ENCODE results near the gene ANKRD10. TPM values are rescaled to one million over a fixed set of nuclear protein-coding genes. Genes with fewer than 3 reads are reported as not detected.

The ANKRD10 gene
- total RNA-seq, 1 donor from 2014 or later: 212 TPM

- Histone ChIP-seq H3K27ac (no peak overlapping the region), H3K27me3 (no peaks in the 10 kb centered on the region), H3K4me1 (no peaks in the 10 kb centered on the region), H3K9ac (no peak overlapping the region), H3K9me3 (ENCODE audit: low read depth) (no peaks in the 10 kb centered on the region), H3K36me3 (no peaks in the 10 kb centered on the region), H2AFZ (replicated peaks) (no peak overlapping the region), H3K4me3 (no peak overlapping the region), H3K4me2 (no peak overlapping the region), H3F3A (ENCODE audit: low read depth) (no peaks in the 10 kb centered on the region), H3K79me2 (ENCODE audit: low read depth) (no peaks in the 10 kb centered on the region), H4K20me1 (ENCODE audit: low read depth) (no peaks in the 10 kb centered on the region)
- Mint-ChIP-seq H3K36me3 (no peaks in the 10 kb centered on the region), H3K27ac (no peak overlapping the region), H3K4me1 (no peaks in the 10 kb centered on the region), H3K9me3 (peaks cover 7% of the 10 kb centered on the region), H3K27me3 (ENCODE audit: insufficient read depth, low read depth) (no peaks in the 10 kb centered on the region), H3K4me3 (no peak overlapping the region)
- DNase-seq (ENCODE audit: low spot score): no peak
- TF ChIP-seq EZH2phosphoT487 (IDR thresholded peaks at IDR 0.05) (no peak), CTCF (IDR thresholded peaks at IDR 0.05) (no peak), EZH2 (IDR thresholded peaks at IDR 0.05) (no peak)
Observed at GRCh38 chr13:110841846-110842245, 73.0 kb downstream of the ANKRD10 start.

- Mint-ChIP-seq H3K4me1 (no peaks in the 10 kb centered on the region), H3K9me3 (peaks cover 7% of the 10 kb centered on the region), H3K27me3 (ENCODE audit: insufficient read depth, low read depth) (no peaks in the 10 kb centered on the region), H3K27ac (no peak overlapping the region), H3K36me3 (no peaks in the 10 kb centered on the region), H3K4me3 (no peak overlapping the region)
- Histone ChIP-seq H3F3A (ENCODE audit: low read depth) (no peaks in the 10 kb centered on the region), H3K36me3 (no peaks in the 10 kb centered on the region), H3K79me2 (ENCODE audit: low read depth) (no peaks in the 10 kb centered on the region), H4K20me1 (ENCODE audit: low read depth) (no peaks in the 10 kb centered on the region), H3K27me3 (no peaks in the 10 kb centered on the region), H3K9ac (no peak overlapping the region), H3K27ac (no peak overlapping the region), H3K9me3 (ENCODE audit: low read depth) (no peaks in the 10 kb centered on the region), H3K4me2 (no peak overlapping the region), H3K4me1 (no peaks in the 10 kb centered on the region), H2AFZ (replicated peaks) (no peak overlapping the region), H3K4me3 (no peak overlapping the region)
- no peak for DNase-seq (ENCODE audit: low spot score)
- TF ChIP-seq EZH2 (IDR thresholded peaks at IDR 0.05) (no peak), CTCF (IDR thresholded peaks at IDR 0.05) (no peak), EZH2phosphoT487 (IDR thresholded peaks at IDR 0.05) (no peak)
Observed at GRCh38 chr13:110841406-110841805, 73.5 kb downstream of the ANKRD10 start.

GRCh38 chr13:110838867-110839538 is 75.9 kb downstream of the ANKRD10 start:
- Histone ChIP-seq H3K79me2 (ENCODE audit: low read depth) (no peaks in the 10 kb centered on the region), H3K36me3 (no peaks in the 10 kb centered on the region), H2AFZ (replicated peaks) (no peak overlapping the region), H3F3A (ENCODE audit: low read depth) (no peaks in the 10 kb centered on the region), H3K4me1 (no peaks in the 10 kb centered on the region), H3K27ac (no peak overlapping the region), H4K20me1 (ENCODE audit: low read depth) (no peaks in the 10 kb centered on the region), H3K27me3 (no peaks in the 10 kb centered on the region), H3K9me3 (ENCODE audit: low read depth) (no peaks in the 10 kb centered on the region), H3K4me2 (no peak overlapping the region), H3K4me3 (no peak overlapping the region), H3K9ac (no peak overlapping the region)
- H3K9me3 Mint-ChIP-seq: peaks cover 7% of the 10 kb centered on the region
- no peak overlapping the region for H3K4me3 Mint-ChIP-seq
- H3K36me3 Mint-ChIP-seq: no peaks in the 10 kb centered on the region
- TF ChIP-seq EZH2 (IDR thresholded peaks at IDR 0.05): no peak
- no peak for TF ChIP-seq CTCF (IDR thresholded peaks at IDR 0.05)
- no peak for TF ChIP-seq EZH2phosphoT487 (IDR thresholded peaks at IDR 0.05)
- H3K4me1 Mint-ChIP-seq: no peaks in the 10 kb centered on the region
- H3K27ac Mint-ChIP-seq: no peak overlapping the region
- no peaks in the 10 kb centered on the region for H3K27me3 Mint-ChIP-seq (ENCODE audit: insufficient read depth, low read depth)
- DNase-seq (ENCODE audit: low spot score): no peak
